ENCODE measurements around the gene GAS7. TPM values are rescaled to one million over a fixed set of nuclear protein-coding genes. Genes with fewer than 3 reads are reported as not detected.
"Not testable (repeated sequence)": the region's sequence is repeated elsewhere in the genome, so short reads cannot be mapped to it uniquely, and the experiment has no call there.

GAS7 gene
- total and polyA plus RNA-seq, 3 experiments from 2014 or later: 1.9 to 4.4 (median 3.3) TPM

DNA sequence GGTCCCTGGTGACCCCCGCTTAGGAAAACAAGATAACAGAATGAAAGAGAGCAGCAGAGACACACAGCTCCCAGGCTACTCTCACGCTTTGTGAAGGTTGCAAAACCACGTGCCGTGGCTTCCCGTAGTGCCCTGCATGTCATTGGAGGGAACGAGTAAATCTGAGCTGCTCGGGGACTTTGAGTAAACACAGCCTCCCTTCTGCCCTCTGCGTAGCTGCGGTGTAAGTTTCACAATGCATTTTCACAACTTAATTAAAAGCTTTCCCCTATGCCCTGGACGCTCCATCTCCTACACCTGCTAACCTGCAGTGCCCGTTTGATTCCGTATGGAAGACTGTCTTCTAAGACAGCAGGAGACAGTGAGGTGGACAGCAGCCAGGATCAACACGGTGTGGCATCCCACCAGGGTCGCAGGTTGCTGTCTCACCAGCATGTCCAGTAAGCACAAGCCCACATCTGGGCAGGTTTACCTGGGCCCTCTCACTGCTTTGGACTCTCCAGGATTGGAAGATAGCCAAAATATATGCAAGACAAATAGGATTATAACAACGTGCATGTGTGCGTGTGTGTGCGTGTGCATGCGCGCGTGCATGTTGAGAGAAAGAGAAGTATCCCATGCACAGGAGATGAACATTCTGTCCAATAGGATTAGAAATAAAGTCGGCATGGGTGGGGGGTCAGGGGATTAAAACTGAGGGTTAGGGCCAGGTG is 177.0 kb downstream of the GAS7 start:
- Histone ChIP-seq H3K27me3 (ENCODE audit: insufficient read depth, low read length, poor library complexity, severe bottlenecking) (no peaks in the 10 kb centered on the region), H3K27ac (ENCODE audit: low read depth, low read length) (no peak overlapping the region), H3K4me1 (ENCODE audit: insufficient read depth, low read length) (no peaks in the 10 kb centered on the region), H3K9me3 (ENCODE audit: low read length) (no peaks in the 10 kb centered on the region), H3K4me3 (ENCODE audit: low read length) (no peak overlapping the region), H3K36me3 (ENCODE audit: insufficient read depth, low read length) (no peaks in the 10 kb centered on the region)
- Mint-ChIP-seq H3K27ac (peak overlapping the region in 1 of 8 donors; percentile 33), H3K4me3 (no peak overlapping the region), H3K9me3 (no peaks in the 10 kb centered on the region), H3K4me1 (peaks cover 0 to 1% (median 0%) of the 10 kb centered on the region in 3 donors), H3K36me3 (no peaks in the 10 kb centered on the region), H3K27me3 (peaks cover 0 to 8% of the 10 kb centered on the region in 2 donors)
- POLR2A ChIA-PET: no interaction called here
- DNase-seq: no peak
- CTCF ChIA-PET: no interaction called here

DNA sequence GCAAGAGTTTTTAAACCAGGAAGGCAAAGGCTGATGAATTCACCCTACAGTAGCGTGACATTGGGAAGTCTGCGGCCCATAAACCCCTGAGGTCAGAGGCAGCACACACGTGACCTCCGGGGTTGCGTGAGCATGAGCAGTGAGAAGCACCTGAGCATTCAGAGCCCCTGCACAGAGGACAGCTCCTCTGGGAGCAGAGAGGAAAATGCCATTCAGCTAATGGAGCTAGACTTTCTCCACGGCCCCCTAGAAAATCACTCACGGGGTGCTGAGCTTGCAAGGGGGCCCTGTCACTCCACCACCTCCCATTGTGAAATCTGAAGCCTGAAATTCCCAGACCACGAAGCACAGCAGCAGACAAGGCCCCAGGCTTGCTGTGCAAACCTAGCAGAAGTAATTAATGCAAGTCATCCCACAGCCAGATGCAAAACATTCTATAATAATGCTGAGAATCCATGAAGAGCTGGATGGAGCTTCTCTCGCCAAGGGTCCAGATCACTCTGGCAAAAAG is 178.4 kb downstream of the GAS7 start:
- peak overlapping the region in 1 of 8 donors; percentile 86 for H3K27ac Mint-ChIP-seq
- Histone ChIP-seq H3K27me3 (ENCODE audit: insufficient read depth, low read length, poor library complexity, severe bottlenecking) (no peaks in the 10 kb centered on the region), H3K9me3 (ENCODE audit: low read length) (no peaks in the 10 kb centered on the region), H3K36me3 (ENCODE audit: insufficient read depth, low read length) (no peaks in the 10 kb centered on the region), H3K4me1 (ENCODE audit: insufficient read depth, low read length) (no peaks in the 10 kb centered on the region), H3K4me3 (ENCODE audit: low read length) (no peak overlapping the region), H3K27ac (ENCODE audit: low read depth, low read length) (no peak overlapping the region)
- H3K4me1 Mint-ChIP-seq: peaks cover 0 to 1% (median 0%) of the 10 kb centered on the region in 3 donors
- no peak for DNase-seq
- peaks cover 0 to 8% of the 10 kb centered on the region in 2 donors for H3K27me3 Mint-ChIP-seq
- POLR2A ChIA-PET: no interaction called here
- H3K36me3 Mint-ChIP-seq: no peaks in the 10 kb centered on the region
- no peak overlapping the region for H3K4me3 Mint-ChIP-seq
- H3K9me3 Mint-ChIP-seq: no peaks in the 10 kb centered on the region
- CTCF ChIA-PET: no interaction called here

DNA sequence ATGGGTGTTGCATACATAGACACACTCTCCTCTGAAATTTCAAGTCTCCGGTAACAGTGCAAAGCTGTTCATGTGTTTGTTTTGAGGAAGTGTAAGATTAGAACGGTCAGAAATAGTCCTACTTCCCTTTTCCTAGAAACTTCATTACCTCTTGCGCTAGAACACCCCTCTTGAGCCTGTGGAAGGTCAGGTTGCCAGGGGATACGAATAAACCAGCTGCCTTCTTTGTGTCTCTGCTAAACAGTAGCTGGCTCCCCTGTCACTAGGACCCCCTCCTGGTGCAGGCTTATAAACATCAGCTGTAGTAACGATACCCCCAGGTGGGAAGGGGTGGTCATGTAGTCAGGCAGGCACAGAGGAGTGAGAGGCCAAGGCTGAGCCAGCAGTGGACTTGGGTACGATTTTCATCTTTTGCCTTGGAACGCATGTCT is 179.9 kb downstream of the GAS7 start:
- Mint-ChIP-seq H3K27me3 (peaks cover 0 to 8% of the 10 kb centered on the region in 2 donors), H3K4me3 (no peak overlapping the region), H3K9me3 (no peaks in the 10 kb centered on the region), H3K36me3 (no peaks in the 10 kb centered on the region), H3K4me1 (peaks cover 0 to 8% (median 0%) of the 10 kb centered on the region in 3 donors), H3K27ac (no peak overlapping the region)
- ChIA-PET CTCF (no interaction called here), POLR2A (no interaction called here)
- no peak for DNase-seq
- Histone ChIP-seq H3K27ac (ENCODE audit: low read depth, low read length) (no peak overlapping the region), H3K27me3 (ENCODE audit: insufficient read depth, low read length, poor library complexity, severe bottlenecking) (no peaks in the 10 kb centered on the region), H3K4me1 (ENCODE audit: insufficient read depth, low read length) (no peaks in the 10 kb centered on the region), H3K9me3 (ENCODE audit: low read length) (no peaks in the 10 kb centered on the region), H3K4me3 (ENCODE audit: low read length) (no peak overlapping the region), H3K36me3 (ENCODE audit: insufficient read depth, low read length) (no peaks in the 10 kb centered on the region)

GRCh38 chr17:10016958-10017570 is 181.3 kb downstream of the GAS7 start:
- DNase-seq; H3K4me1 Mint-ChIP-seq; H3K4me3 Mint-ChIP-seq; H3K27me3 ChIP-seq (ENCODE audit: insufficient read depth, low read length, poor library complexity, severe bottlenecking); H3K27me3 Mint-ChIP-seq; H3K4me3 ChIP-seq (ENCODE audit: low read length); H3K4me1 ChIP-seq (ENCODE audit: insufficient read depth, low read length); H3K27ac Mint-ChIP-seq; H3K36me3 Mint-ChIP-seq; H3K27ac ChIP-seq (ENCODE audit: low read depth, low read length); POLR2A ChIA-PET; H3K9me3 Mint-ChIP-seq; H3K36me3 ChIP-seq (ENCODE audit: insufficient read depth, low read length); H3K9me3 ChIP-seq (ENCODE audit: low read length): not testable (repeated sequence)
- CTCF ChIA-PET: interaction anchor here (0.9 kb wide), 1 partner anchor 12 kb away, joined by 3 read pairs; no protein-coding TSS in a partner anchor

DNA sequence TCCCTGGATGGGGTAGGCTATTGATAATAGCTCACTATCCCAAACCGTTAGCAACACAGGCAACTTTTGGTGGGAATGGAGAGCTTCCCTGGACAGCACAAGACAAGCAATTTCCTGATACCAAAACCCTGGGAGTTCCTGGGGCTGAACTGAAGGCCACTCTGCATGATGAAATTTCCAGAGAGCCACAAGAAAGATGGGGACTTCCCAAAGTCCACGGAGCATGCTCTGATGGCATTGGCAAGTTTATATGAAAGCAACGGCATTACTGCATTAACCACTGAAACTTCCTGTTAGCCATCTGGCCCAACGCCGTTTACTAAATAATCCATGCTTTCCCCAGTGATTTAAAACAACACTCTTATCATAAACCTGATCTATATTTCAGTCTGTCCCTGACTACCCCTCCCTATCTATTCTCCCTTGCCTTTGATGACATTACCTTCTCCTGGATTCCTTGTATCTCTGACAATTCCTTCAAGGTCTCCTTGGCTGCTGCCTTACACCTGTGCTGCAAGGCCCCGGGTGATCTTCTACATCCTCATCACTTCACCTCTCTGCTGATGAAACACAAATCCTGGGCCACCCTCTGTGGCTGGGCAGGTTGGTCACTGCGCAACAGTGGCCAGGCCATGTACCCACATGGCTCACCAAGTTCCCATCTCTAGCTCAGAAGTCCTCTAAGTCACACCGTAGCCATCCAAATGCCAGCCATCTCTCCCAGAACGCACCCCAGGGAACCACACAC is 184.9 kb downstream of the GAS7 start:
- Histone ChIP-seq H3K4me1 (ENCODE audit: insufficient read depth, low read length) (no peaks in the 10 kb centered on the region), H3K27me3 (ENCODE audit: insufficient read depth, low read length, poor library complexity, severe bottlenecking) (no peaks in the 10 kb centered on the region), H3K9me3 (ENCODE audit: low read length) (no peaks in the 10 kb centered on the region), H3K27ac (ENCODE audit: low read depth, low read length) (no peak overlapping the region), H3K36me3 (ENCODE audit: insufficient read depth, low read length) (no peaks in the 10 kb centered on the region), H3K4me3 (ENCODE audit: low read length) (no peak overlapping the region)
- Mint-ChIP-seq H3K4me1 (peaks cover 0 to 7% (median 0%) of the 10 kb centered on the region in 3 donors), H3K27me3 (no peaks in the 10 kb centered on the region), H3K9me3 (no peaks in the 10 kb centered on the region), H3K36me3 (no peaks in the 10 kb centered on the region), H3K4me3 (no peak overlapping the region), H3K27ac (peak overlapping the region in 3 of 8 donors; percentile 6 to 75 (median 67))
- ChIA-PET POLR2A (no interaction called here), CTCF (no interaction called here)
- DNase-seq: no peak

DNA sequence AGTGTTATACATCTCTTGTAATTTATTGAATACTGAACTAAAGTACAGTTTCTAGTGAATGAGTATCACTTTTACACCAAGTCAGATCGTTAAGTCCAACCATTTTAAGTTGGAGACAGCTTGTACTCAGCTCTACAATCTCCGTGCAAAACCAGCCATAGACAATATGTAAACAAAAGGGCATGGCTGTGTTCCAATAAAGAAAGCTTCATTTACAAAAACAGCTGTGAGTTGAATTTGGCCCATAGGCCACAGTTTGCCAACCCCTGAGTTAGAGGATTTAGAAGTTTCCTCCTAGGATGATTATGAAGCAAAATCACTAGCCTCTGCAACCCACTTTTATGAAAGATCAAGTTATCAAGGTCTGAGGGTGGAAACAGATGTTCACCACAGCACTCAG is 187.7 kb downstream of the GAS7 start:
- Histone ChIP-seq H3K4me1 (ENCODE audit: insufficient read depth, low read length) (no peaks in the 10 kb centered on the region), H3K36me3 (ENCODE audit: insufficient read depth, low read length) (no peaks in the 10 kb centered on the region), H3K27me3 (ENCODE audit: insufficient read depth, low read length, poor library complexity, severe bottlenecking) (no peaks in the 10 kb centered on the region), H3K4me3 (ENCODE audit: low read length) (no peak overlapping the region), H3K27ac (ENCODE audit: low read depth, low read length) (no peak overlapping the region), H3K9me3 (ENCODE audit: low read length) (no peaks in the 10 kb centered on the region)
- Mint-ChIP-seq H3K27me3 (no peaks in the 10 kb centered on the region), H3K27ac (no peak overlapping the region), H3K36me3 (no peaks in the 10 kb centered on the region), H3K4me3 (no peak overlapping the region), H3K4me1 (peaks cover 0 to 7% (median 0%) of the 10 kb centered on the region in 3 donors), H3K9me3 (no peaks in the 10 kb centered on the region)
- CTCF ChIA-PET: no interaction called here
- no peak for DNase-seq
- POLR2A ChIA-PET: no interaction called here

DNA sequence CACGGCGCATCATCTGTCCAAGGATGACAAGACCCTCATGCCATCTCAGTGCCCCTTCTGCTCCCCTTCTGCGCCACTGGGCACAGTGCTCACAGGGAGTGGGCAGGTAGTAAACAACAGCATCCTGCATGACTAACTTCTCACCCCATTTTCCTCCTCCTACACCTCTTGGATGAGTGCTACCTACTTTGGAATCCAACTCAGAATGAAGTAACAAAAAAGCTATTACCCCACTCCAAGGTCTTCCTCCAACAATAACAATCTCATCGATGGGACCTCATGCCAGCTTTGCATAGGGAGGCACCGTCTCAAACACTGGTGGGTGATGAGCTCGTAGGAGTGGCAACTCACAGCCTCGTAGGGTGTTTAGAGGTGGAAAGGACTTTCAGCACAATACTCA is 194.7 kb downstream of the GAS7 start:
- H3K4me1 ChIP-seq (ENCODE audit: insufficient read depth, low read length): no peaks in the 10 kb centered on the region
- CTCF ChIA-PET: no interaction called here
- H3K4me3 ChIP-seq (ENCODE audit: low read length): no peak overlapping the region
- DNase-seq: no peak
- no peak overlapping the region for H3K27ac ChIP-seq (ENCODE audit: low read depth, low read length)
- Mint-ChIP-seq H3K4me1 (peaks cover 0 to 4% (median 0%) of the 10 kb centered on the region in 3 donors), H3K27me3 (peaks cover 0 to under 1% of the 10 kb centered on the region in 2 donors), H3K36me3 (no peaks in the 10 kb centered on the region), H3K27ac (no peak overlapping the region), H3K9me3 (no peaks in the 10 kb centered on the region), H3K4me3 (no peak overlapping the region)
- H3K36me3 ChIP-seq (ENCODE audit: insufficient read depth, low read length): no peaks in the 10 kb centered on the region
- H3K9me3 ChIP-seq (ENCODE audit: low read length): no peaks in the 10 kb centered on the region
- H3K27me3 ChIP-seq (ENCODE audit: insufficient read depth, low read length, poor library complexity, severe bottlenecking): no peaks in the 10 kb centered on the region
- POLR2A ChIA-PET: no interaction called here

Measured in CD8-positive, alpha-beta memory T cell (primary cell).